ENCODE data around the gene APBB2. TPM values are rescaled to one million over a fixed set of nuclear protein-coding genes. Genes with fewer than 3 reads are reported as not detected.

The APBB2 gene
- total and polyA plus RNA-seq, 2 of the 8 experiments (the other 6 are each of a cell fraction or from before 2014, with no cell fraction given), result 58.7 to 59.4 TPM

GRCh38 chr4:40842318-40842717 lies 372.0 kb downstream of the APBB2 start (continued):
- TF ChIP-seq CHD7 (IDR thresholded peaks at IDR 0.05; ENCODE audit: insufficient replicate concordance, low read length), result no peak
- no peak for TF ChIP-seq ZNF274 (IDR thresholded peaks at IDR 0.05; ENCODE audit: borderline replicate concordance, extremely low read depth, low read length)
- no peak for TF ChIP-seq BRCA1 (IDR thresholded peaks at IDR 0.05; ENCODE audit: low read depth, low read length)
- no peak for TF ChIP-seq POLR2AphosphoS5 (IDR thresholded peaks at IDR 0.05; ENCODE audit: low read depth, low read length)
- no peak for TF ChIP-seq BACH1 (IDR thresholded peaks at IDR 0.05; ENCODE audit: low read length)
- TF ChIP-seq CBX5 (IDR thresholded peaks at IDR 0.05; ENCODE audit: low read depth, low read length), result no peak
- TF ChIP-seq NRF1 (IDR thresholded peaks at IDR 0.05; ENCODE audit: low read depth, low read length), result no peak
- TF ChIP-seq YY1 (IDR thresholded peaks at IDR 0.05; ENCODE audit: low read depth, low read length), result no peak
- no peak for TF ChIP-seq SP1 (IDR thresholded peaks at IDR 0.05; ENCODE audit: low read depth, low read length)
- no peak for TF ChIP-seq RAD21 (IDR thresholded peaks at IDR 0.05 in 1 of 2, conservative IDR thresholded peaks at IDR 0.05 in 1 of 2; ENCODE audit: low read depth in 2 of 2, low read length in 2 of 2)
- no peak for TF ChIP-seq POLR2A (IDR thresholded peaks at IDR 0.05; ENCODE audit: control extremely low read depth in 1 of 2, low read depth in 2 of 2, low read length in 2 of 2)
- TF ChIP-seq HDAC6 (IDR thresholded peaks at IDR 0.05; ENCODE audit: low read depth, low read length), result no peak
- TF ChIP-seq CTBP2 (IDR thresholded peaks at IDR 0.05; ENCODE audit: borderline replicate concordance, insufficient read depth, insufficient read length, low read length), result no peak

Data from H1 (cell line).